ENCODE measurements around the gene GABBR2. TPM values are rescaled to one million over a fixed set of nuclear protein-coding genes. Genes with fewer than 3 reads are reported as not detected.

Gene GABBR2
- total RNA-seq, 1 experiment from 2014 or later: 0.33 TPM

GRCh38 chr9:98742325-98743280, 33.9 kb upstream of the GABBR2 start:
- BruUV-seq (replicated peaks): no TSS peak
- Mint-ChIP-seq H3K27me3 (ENCODE audit: unreplicated experiment) (no peaks in the 10 kb centered on the region), H3K27ac (ENCODE audit: unreplicated experiment) (no peak overlapping the region)

GRCh38 chr9:98740226-98740881, 31.6 kb upstream of the GABBR2 start:
- Mint-ChIP-seq H3K4me1 (ENCODE audit: low read depth, unreplicated experiment) (peaks cover 16% of the 10 kb centered on the region), H3K9me3 (ENCODE audit: low read depth, unreplicated experiment) (peaks cover 3% of the 10 kb centered on the region), H3K27me3 (ENCODE audit: unreplicated experiment) (no peaks in the 10 kb centered on the region), H3K27ac (ENCODE audit: unreplicated experiment) (no peak overlapping the region), H3K4me3 (ENCODE audit: low read depth, unreplicated experiment) (no peak overlapping the region), H3K36me3 (ENCODE audit: insufficient read depth, unreplicated experiment) (peaks cover 12% of the 10 kb centered on the region)
- intact Hi-C loops (cut with micrococcal nuclease; ENCODE audit: unreplicated experiment): no loop called here
- no peak for TF ChIP-seq CTCF (IDR thresholded peaks at IDR 0.05; ENCODE audit: unreplicated experiment)
- DNase-seq: no peak
- no TSS peak for BruUV-seq (replicated peaks)
- CTCF ChIA-PET: no interaction called here

More at GRCh38 chr9:98742325-98743280, 33.9 kb upstream of the GABBR2 start:
- TF ChIP-seq CTCF (IDR thresholded peaks at IDR 0.05; ENCODE audit: unreplicated experiment): no peak
- H3K36me3 Mint-ChIP-seq (ENCODE audit: insufficient read depth, unreplicated experiment): peaks cover 4% of the 10 kb centered on the region
- DNase-seq: no peak
- no peak overlapping the region for H3K4me3 Mint-ChIP-seq (ENCODE audit: low read depth, unreplicated experiment)
- peaks cover 3% of the 10 kb centered on the region for H3K9me3 Mint-ChIP-seq (ENCODE audit: low read depth, unreplicated experiment)
- H3K4me1 Mint-ChIP-seq (ENCODE audit: low read depth, unreplicated experiment): no peaks in the 10 kb centered on the region
- intact Hi-C loops (cut with micrococcal nuclease; ENCODE audit: unreplicated experiment): no loop called here
- CTCF ChIA-PET: no interaction called here

- no peaks in the 10 kb centered on the region for H3K27me3 Mint-ChIP-seq (ENCODE audit: unreplicated experiment)
- intact Hi-C loops (cut with micrococcal nuclease; ENCODE audit: unreplicated experiment): no loop called here
- CTCF ChIA-PET: no interaction called here
- TF ChIP-seq CTCF (IDR thresholded peaks at IDR 0.05; ENCODE audit: unreplicated experiment): no peak
- peaks cover 3% of the 10 kb centered on the region for H3K9me3 Mint-ChIP-seq (ENCODE audit: low read depth, unreplicated experiment)
- peaks cover 16% of the 10 kb centered on the region for H3K4me1 Mint-ChIP-seq (ENCODE audit: low read depth, unreplicated experiment)
- no peak overlapping the region for H3K27ac Mint-ChIP-seq (ENCODE audit: unreplicated experiment)
- no TSS peak for BruUV-seq (replicated peaks)
- DNase-seq: no peak
- H3K4me3 Mint-ChIP-seq (ENCODE audit: low read depth, unreplicated experiment): no peak overlapping the region
- H3K36me3 Mint-ChIP-seq (ENCODE audit: insufficient read depth, unreplicated experiment): peaks cover 9% of the 10 kb centered on the region
Observed at GRCh38 chr9:98738741-98739140, 30.0 kb upstream of the GABBR2 start.

- no peak overlapping the region for H3K27ac Mint-ChIP-seq (ENCODE audit: unreplicated experiment)
Observed at GRCh38 chr9:98736226-98736625, 27.5 kb upstream of the GABBR2 start.

More at GRCh38 chr9:98736226-98736625, 27.5 kb upstream of the GABBR2 start:
- DNase-seq: no peak
- Mint-ChIP-seq H3K9me3 (ENCODE audit: low read depth, unreplicated experiment) (peaks cover 3% of the 10 kb centered on the region), H3K27me3 (ENCODE audit: unreplicated experiment) (no peaks in the 10 kb centered on the region), H3K4me3 (ENCODE audit: low read depth, unreplicated experiment) (no peak overlapping the region), H3K36me3 (ENCODE audit: insufficient read depth, unreplicated experiment) (peaks cover 9% of the 10 kb centered on the region), H3K4me1 (ENCODE audit: low read depth, unreplicated experiment) (peaks cover 16% of the 10 kb centered on the region)
- CTCF ChIA-PET: no interaction called here
- TF ChIP-seq CTCF (IDR thresholded peaks at IDR 0.05; ENCODE audit: unreplicated experiment): no peak
- BruUV-seq (replicated peaks): no TSS peak
- intact Hi-C loops (cut with micrococcal nuclease; ENCODE audit: unreplicated experiment): no loop called here
